Ecto neural progenitor cell (in vitro differentiated cells): ENCODE results near the gene IMPA2.
"Not testable (repeated sequence)": the region's sequence is repeated elsewhere in the genome, so short reads cannot be mapped to it uniquely, and the experiment has no call there.

Experiments
- DNase-seq: peaks from one replicate; pipeline ENCODE4 v3.0.0-alpha.2; 2018; ENCODE audit warnings: low spot score

Gene IMPA2

GRCh38 chr18:11962597-11962996 is 18.7 kb upstream of the IMPA2 start:
- no peak for DNase-seq

- no peak for DNase-seq
Measured at GRCh38 chr18:11963991-11964484, 17.3 kb upstream of the IMPA2 start.

- DNase-seq, result no peak
Measured at GRCh38 chr18:11969904-11970835, 11.1 kb upstream of the IMPA2 start.

- not testable (repeated sequence) for DNase-seq
Measured at GRCh38 chr18:11970836-11971226, 10.5 kb upstream of the IMPA2 start.

GRCh38 chr18:11972371-11973174 is 8.7 kb upstream of the IMPA2 start:
- DNase-seq, result no peak

GRCh38 chr18:11974741-11975325 is 6.5 kb upstream of the IMPA2 start:
- no peak for DNase-seq

GRCh38 chr18:11975723-11976122 is 5.6 kb upstream of the IMPA2 start:
- no peak for DNase-seq

- no peak for DNase-seq
Measured at GRCh38 chr18:11976315-11977152, 4.8 kb upstream of the IMPA2 start.

- DNase-seq, result no peak
Measured at GRCh38 chr18:11977153-11977466, 4.2 kb upstream of the IMPA2 start.

GRCh38 chr18:11978956-11979355 is 2.4 kb upstream of the IMPA2 start:
- DNase-seq, result no peak

- DNase-seq, result no peak
Measured at GRCh38 chr18:11980163-11980493, 1.2 kb upstream of the IMPA2 start.

- DNase-seq, result peak; percentile 100
Measured at GRCh38 chr18:11980494-11981191, 664 bp upstream of the IMPA2 start.

- peak; percentile 84 for DNase-seq
Measured at GRCh38 chr18:11981543-11982366, 448 bp downstream of the IMPA2 start.

- DNase-seq, result no peak
Measured at GRCh38 chr18:11982981-11983380, 1.7 kb downstream of the IMPA2 start.

GRCh38 chr18:11983592-11983991 is 2.3 kb downstream of the IMPA2 start:
- no peak for DNase-seq

GRCh38 chr18:11984091-11984490 is 2.8 kb downstream of the IMPA2 start:
- DNase-seq, result no peak

- no peak for DNase-seq
Measured at GRCh38 chr18:11985586-11985985, 4.3 kb downstream of the IMPA2 start.

GRCh38 chr18:11986061-11986460 is 4.8 kb downstream of the IMPA2 start:
- no peak for DNase-seq

GRCh38 chr18:11987527-11987926 is 6.2 kb downstream of the IMPA2 start:
- no peak for DNase-seq

- DNase-seq, result no peak
Measured at GRCh38 chr18:11989174-11989573, 7.9 kb downstream of the IMPA2 start.
